HG03159 (cell line): Measurements from ENCODE around the gene KAT2B.
"Not testable (repeated sequence)": the region's sequence is repeated elsewhere in the genome, so short reads cannot be mapped to it uniquely, and the experiment has no call there.

Experiments
- ATAC-seq: cut with Tn5 transposase; IDR thresholded peaks from one replicate; pipeline ENCODE4 v1.9.1; 2021; ENCODE audit warnings: mild to moderate bottlenecking, moderate library complexity; ENCODE audit not compliant: unreplicated experiment

Gene KAT2B

DNA sequence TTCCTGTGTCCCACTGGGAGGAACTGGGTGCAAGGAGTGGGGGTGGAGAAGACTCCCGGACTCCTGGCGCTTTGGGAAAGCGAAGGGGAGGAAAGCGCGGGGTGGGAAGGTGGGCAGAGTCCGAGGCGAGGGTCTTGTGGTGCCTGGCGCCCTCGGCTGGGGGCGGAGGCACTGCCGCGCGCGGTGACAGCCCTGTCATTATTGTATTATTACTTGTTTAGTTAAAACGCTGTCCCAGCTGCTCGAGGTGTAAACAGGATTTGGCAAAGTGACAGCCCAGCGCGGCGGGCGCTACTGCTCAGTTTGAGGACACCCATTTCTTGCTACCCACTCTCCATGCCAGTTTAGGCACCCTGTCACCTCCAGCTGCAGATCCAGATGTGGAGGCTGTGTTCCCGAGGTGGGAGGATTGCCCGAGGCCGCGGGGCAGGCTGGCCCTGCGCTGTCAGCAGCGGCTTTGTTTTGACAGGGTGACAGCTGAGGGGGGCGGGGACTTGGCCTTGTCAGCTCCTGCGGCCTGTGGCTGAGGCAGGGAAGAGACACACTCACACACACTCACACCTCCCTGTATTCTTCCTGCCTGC lies 1.0 kb downstream of the KAT2B start:
- ATAC-seq = peak; percentile 38

DNA sequence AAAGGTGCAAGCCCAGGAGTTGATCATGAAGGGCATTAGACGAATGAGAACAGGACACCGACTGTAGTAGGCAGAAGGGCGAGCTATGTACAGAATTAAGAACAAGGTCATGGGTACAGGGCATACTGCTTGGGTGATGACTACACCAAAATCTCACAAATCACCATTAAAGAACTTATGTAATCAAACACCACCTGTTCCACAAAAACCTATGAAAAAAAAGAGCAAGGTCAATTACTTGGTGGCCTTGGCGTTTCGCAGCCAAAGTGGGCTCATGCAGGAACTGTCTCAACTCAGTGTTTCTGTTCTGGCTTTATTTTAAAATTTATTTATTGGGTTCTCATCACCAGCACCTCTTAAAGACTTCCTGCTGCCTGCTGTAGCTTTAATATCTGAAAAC lies 2.1 kb downstream of the KAT2B start:
- no peak for ATAC-seq

DNA sequence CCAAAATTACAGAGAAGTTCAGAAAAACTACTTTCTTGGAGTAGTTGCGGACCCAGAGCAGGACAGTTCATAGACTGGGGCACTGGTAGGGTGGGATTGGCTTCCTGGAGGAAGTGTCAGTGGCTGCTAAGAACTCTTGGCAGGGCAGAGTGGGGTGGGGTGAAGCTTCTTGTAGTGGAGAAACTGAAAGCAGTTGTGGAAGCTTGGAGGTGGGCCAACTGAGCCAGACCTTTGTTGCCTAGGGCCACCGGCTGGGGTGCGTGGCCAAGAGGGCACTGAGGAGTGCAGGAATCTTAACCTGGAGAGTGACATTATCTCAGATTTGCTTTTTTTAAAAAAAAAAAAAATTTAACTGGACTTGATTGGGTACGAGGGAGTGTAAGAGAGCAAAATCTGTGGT lies 3.1 kb downstream of the KAT2B start:
- ATAC-seq = no peak

DNA sequence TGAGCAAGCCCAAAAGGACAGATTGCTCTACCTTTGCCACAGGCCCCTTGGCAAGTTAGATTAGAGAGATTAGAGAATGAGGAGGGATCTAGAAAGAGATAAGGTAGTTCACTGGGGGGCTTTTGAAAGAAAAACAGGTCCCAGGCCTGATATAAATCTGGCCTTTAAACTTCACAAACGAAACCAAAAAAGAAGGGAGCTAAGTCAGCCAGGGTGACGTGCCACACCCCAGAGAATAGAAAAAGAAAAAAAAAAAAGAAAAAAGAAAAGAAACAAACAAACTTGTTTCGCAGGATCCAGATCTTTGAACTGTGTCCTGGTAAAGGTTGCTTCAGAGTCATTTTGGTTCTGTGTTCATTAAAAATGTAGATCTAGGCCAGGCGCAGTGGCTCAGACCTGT lies 3.6 kb downstream of the KAT2B start:
- no peak for ATAC-seq

DNA sequence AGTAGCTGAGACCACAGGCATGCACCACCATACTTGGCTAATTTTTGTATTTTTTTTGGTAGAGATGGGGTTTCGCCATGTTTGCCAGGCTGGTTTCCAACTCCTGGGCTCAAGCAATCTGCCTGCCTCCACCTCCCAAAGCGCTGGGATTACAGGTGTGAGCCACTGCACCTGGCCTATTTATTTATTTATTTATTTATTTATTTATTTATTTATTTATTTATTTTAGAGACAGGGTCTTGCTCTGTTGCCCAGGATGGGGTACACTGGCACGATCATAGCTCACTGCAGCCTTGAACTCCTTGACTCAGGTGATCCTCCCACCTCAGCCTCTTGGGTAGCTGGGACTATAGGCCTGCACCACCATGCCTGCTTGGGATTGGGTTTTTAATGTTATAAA lies 4.9 kb downstream of the KAT2B start:
- not testable (repeated sequence) for ATAC-seq

DNA sequence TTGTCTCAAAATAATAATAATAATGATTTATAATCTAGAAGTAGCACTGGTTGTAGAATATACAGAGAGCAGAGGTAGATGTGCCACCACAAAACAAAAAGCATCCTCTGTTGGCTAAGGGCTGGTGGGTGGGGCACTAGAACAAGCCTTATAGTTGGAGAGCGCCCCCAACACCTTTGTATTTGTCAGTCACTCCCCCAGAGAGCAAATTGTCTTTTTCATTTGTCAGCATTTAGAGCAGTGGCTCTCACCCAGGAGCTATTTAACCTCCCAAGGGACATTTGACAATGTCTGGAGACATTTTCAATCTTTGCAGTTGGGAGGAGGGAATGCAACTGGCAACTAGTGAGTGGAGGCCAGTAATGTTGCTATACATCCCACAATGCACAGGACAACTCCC lies 6.3 kb downstream of the KAT2B start:
- no peak for ATAC-seq

DNA sequence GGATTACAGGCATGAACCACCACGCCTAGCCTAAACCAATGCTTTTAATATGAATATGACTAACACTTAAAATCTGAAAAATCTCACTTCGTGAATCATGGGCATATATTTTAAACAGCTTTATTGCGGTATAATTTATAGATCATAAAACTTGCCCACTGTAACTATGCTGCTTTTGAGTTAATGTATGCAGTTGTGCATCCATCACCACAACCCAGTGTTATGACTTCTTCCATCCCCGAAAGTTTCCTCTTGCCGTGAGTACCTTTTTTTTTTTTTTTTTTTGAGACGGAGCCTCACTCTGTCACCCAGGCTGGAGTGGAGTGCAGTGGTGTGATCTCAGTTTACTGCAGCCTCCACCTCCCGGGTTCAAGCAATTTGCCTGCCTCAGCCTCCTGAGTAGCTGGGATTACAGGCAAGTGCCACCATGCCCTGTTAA lies 7.1 kb downstream of the KAT2B start:
- no peak for ATAC-seq

DNA sequence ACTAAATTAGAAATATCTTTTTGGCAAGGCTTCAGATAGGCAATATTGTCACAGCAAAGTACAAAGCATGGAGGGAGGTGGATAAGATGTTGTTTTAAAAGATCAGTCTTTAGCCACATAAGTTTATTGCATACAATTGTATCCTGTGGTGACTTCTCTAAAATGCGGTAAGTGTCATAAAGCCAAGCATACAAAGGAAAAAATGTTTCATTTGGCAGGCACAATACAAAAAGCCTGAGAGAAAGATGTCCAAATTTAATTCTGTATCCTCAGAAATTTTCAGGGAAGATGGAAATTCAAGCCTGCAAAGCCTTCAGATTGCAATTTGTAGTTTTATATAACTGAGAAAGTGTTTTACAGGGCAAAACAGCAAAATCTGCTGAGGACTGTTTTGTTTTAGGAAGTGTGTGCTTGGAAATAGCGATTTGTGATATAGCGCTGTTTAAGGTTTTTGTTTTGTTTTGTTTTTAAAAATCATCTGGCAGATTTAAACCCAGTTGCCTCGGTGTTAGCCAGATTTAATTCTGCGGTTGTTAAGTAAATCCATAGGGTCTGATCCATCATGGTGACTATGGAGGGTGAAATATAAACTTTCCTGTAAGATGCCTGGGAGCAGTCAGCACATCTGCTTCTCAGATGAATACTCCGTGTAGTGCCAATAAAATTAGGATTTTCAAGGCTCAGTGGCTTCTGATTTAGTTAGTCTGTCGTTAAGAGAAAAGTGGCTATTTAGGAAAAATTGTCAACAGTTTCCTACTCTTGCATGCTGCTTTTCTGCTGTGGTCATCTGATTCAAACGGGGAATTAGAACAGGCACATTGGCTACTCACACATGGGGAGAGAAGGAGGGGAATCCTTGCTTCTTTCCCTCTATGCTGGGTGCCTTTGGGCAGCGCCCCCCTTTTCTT lies 8.0 kb downstream of the KAT2B start:
- no peak for ATAC-seq

DNA sequence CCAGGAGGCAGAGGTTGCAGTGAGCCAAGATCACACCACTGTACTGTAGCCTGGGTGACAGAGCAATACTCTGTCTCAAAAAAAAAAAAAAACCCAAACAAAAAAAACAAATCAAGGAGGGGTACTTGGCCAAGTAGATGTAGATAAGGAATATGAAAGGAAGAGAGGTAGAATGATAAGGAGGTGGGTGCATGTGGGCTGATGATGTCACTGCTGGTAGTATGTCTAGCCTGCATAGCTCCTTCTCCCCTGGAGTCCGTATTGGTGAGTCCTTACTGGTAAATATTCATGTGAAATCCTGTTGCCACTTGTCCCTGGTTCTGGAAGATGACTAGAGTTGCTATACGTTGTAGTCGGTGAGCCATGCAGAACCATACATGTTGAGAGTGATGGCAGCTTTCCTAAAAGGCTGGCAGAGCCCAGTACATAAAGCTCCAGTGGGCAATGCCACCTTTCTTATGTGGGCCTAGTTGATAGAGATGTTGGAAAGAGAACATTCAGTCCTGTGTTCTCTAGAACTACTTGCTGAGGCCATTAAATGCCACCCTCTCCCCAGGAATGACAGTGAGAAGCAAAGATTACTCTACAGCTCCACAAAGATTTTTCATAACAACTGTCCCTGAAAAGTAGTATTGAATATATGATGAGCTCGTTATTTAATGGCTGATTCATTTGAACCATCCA lies 11.0 kb downstream of the KAT2B start:
- ATAC-seq = no peak

DNA sequence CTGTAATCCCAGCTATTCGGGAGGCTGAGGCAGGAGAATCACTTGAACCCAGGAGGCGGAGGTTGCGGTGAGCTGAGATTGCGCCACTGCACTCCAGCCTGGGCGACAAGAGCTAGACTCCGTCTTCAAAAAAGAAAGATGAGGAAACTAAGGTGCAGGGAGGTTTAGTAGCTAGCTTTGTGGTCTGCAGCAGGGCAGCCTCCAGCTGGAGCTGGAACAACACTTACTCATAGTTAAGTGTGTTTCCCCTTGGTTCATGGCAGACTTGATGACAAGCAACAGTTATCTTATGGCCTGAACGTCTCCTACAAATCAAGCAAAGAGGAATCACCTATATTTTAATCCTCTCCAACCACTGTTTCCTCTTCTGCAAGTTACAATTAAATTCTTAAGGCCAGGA lies 12.6 kb downstream of the KAT2B start:
- ATAC-seq = no peak

DNA sequence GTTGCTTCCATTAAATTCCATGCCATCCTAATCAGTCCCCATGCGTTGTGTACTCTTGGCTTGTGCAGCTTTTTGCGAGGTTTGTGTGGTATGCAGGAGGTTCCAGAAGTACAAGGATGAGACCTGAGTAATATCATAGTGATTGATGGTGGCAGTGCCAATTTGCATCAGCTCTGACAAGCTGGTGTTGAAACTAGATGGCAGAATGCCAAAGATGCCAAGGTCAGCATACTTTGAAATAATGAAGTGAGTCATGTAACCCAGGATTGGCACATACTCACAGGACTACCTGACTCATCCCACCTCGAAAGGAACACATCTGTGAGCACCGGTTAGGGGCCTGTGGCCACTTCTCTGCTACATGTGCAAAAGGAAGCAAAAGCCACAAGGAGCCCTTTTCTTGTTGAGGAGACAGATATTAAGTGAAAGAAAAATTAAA lies 14.3 kb downstream of the KAT2B start:
- peak; percentile 79 for ATAC-seq

DNA sequence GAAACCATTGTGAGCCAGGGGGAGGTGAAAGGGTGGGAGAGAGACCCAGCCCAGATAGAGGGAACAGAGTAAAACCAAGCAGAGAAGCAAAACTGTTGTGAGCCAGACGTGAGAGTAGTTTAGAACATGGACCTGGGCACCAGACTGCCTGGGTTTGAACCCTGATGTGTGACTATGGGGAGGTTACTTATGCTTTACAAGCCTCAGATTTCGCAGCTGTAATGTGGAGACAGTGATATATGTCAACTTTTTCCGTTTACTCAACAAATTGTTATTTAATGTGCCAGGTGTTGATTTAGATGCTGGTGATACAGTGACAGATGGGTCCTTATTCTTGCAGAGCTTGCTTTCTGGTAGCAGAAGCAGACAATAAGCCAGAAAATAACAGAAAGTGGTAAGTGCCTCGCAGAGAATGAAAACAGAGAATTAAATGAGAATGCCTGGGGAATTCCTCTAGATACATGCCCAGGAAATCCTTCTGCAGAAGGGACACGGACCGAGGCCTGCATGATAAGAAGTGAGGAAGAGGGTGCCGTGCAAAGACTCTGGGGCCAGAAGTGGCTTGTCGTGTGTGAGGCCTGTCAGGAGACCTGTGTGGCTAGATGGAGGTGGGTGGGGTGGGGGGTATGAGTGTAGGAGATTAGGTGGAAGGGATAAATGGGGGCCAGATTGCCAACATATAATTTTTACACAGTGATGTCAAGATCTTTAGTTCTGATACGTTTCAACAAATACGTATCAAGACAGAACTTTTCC lies 15.0 kb downstream of the KAT2B start:
- peak; percentile 15 for ATAC-seq

DNA sequence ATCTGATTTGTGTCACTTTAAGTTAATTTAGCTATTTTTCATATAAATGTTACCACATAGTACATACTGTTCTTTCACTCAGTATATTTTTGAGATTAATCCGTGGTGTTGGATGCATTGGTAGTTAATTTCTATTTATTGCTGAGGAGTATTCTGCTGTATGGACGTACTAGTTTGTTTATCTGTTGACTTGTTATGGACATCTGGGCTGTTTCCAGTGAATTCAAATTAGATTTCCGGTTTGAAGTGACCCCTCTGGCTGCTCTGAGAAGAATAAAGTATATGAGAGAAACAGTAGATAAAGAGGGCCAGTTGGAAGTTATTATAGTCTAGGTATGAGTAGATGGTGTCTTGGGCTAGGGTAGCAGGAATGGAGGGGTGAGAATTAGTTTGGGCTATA lies 15.6 kb downstream of the KAT2B start:
- no peak for ATAC-seq

DNA sequence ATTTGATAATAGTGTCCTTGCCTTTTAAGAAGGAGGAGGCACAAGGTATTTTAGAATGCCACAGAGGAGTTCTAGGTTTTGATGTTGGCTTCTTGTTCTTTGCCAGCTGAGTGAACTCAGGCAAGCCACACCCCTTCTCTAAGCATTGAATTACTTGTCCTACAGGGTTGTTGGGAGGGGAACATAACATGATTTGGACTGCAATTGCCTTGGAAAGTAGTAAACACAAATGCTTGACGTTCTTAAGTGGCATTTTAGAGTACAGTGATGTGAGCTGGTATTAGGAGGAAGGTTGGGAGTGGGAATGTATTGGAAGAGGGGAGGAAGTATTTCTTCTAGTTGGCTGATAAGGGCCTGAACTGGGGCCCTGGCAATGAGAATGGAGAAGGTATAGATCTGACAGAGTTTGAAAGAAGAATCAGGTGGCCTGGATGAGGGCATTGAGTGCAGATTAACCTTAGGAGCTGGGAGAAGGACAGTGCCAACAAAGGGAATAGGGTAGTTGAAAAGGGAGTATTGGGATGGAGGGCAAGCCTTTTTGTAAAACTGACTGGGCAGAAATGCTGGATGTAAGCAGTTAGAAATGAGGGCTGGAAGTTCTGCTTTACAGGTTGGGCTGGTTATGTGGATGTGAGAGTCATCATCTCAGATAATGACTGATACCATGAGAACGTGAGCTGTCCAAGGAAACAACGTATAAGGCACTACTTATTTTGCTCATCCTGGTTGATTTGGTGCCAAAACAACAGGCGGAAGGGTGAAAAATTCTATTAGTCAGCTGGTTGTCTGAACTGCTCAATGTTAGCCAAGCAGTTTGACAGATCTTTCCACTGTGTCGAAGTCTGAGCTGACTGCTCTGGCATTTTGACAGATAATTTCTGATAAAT lies 16.7 kb downstream of the KAT2B start:
- peak; percentile 39 for ATAC-seq

DNA sequence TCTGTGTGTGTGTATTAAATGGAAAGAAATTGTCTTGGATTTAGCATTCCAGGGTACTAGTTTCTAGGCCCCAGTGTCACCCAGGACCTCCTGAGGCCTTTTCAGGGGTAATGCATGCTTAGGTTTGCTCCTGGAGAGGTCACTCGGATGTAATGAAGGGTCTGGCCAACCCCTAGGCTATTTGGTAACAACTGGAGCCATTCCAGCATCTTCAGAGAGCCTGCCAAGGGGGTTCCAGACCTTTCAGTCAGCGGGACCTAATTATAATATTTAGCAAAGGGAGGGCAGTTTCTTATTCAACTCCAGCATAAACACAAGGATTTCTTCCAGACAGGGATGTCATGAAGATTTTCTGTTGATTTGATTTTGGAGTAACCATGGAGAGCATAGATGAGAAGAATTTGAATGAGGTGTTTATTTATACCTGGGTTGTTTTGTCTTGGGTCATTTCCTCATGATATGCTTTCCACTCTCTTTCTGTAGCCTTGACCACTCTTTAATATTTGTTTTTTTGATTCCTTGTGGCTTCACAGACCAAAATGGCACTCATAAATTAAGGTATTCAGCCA lies 17.4 kb downstream of the KAT2B start:
- no peak for ATAC-seq

DNA sequence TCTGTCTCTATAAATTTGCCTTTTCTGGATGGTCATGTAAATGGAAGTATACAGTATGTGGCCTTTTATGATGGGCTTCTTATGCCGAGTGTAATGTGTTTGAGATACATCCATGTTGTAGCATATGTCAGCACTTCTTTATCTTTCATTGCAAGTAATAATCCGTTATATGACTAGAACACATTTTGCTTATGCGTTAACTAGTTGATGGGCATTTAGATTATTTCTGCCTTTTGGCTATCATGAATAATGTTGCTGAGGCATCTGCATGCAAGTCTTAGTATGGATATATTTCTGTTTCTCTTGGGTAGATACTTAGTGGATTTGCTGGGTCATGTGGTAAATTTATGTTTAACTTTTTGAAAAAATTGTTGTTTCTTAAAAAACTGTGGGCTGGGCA lies 19.7 kb downstream of the KAT2B start:
- ATAC-seq = no peak

DNA sequence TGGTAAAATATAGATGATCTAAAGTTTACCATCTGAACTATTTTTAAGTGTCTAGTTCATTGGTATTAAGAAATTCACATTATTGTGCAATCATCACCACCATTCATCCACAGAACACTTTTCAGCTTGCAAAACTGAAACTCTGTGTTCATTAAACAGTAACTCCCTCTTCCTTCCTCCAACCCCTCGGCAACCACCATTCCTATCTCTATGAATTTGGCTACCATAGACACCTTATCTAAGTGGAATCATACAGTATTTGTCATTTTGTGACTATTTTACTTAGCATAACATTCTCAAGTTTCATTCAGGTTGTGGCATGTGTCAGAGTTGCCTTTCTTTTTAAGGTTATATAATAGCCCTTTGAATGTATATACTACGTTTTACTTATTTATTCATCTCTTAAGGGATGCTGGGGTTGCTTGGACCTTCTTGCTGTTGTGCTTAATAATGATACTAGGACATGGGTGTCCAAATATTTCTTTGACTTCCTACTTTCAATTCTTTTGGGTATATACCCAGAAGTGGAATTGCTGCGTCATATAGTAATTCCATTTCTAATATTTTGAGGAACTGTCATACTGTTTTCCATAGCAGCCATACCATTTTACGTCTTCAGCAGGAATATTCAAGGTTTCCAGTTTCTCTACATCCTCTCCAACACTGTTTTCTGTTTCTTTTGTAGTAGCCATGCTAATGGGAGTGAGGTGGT lies 20.9 kb downstream of the KAT2B start:
- peak; percentile 69 for ATAC-seq

DNA sequence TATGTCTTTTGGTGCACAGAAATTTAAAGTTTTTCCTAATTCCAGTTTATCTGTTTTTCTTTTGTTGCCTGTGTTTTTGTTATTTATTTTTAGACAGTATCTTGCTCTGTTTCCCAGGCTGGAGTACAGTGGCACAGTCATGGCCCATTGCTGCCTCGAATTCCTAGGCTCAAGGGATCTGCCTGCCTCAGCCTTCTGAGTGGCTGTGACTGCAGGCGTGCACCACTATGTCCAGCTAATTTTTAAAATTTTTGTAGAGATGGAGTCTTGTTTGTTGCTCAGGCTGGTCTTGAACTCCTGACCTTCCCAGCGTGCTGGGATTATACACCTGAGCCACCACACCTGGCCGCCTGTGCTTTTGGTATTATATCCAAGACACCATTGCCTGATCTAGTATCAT lies 22.8 kb downstream of the KAT2B start:
- no peak for ATAC-seq

DNA sequence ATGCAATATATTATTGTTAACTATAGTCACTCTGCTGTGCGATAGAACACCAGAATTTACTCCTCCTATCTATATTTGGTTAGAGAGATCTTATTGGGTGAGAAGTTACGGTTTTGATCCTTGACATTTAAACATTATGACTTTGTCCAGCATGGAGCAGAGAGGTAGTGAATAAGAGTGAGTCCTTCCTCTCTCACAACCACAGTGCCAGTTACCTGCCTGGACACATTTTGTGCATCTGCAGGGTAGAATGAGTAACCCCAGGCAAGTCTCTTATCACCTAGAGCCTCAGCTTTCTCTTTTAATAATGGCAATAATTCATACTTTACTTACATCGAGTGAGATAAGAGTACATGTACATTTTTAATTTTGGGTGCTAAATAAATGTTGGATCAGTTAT lies 24.1 kb downstream of the KAT2B start:
- ATAC-seq = no peak
